ENCODE measurements around the gene MTG1.

GRCh38 chr10:133465950-133466474, 72.1 kb downstream of the MTG1 start:
- TF ChIP-seq CTCF (IDR thresholded peaks at IDR 0.05), result no peak
- TF ChIP-seq EZH2 (IDR thresholded peaks at IDR 0.05; ENCODE audit: borderline replicate concordance, insufficient read depth, low read depth, low read length, poor library complexity, severe bottlenecking), result no peak

Measured in B cell (primary cell).